ENCODE data around the gene CEP126. TPM values are rescaled to one million over a fixed set of nuclear protein-coding genes. Genes with fewer than 3 reads are reported as not detected.

CEP126 gene
- total and polyA plus RNA-seq, 8 donors = 0.47 to 9.6 (median 1.7) TPM

- Histone ChIP-seq H3K36me3 (no peaks in the 10 kb centered on the region), H3K4me1 (no peaks in the 10 kb centered on the region), H3K27ac (no peak overlapping the region), H3K27me3 (no peaks in the 10 kb centered on the region), H3K4me3 (no peak overlapping the region), H3K9me3 (no peaks in the 10 kb centered on the region)
- DNase-seq (no peak), FAIRE-seq (no peak), ATAC-seq (no peak)
- 56 to 73% methylated on average over 6 of the region's 6 CpGs for WGBS, 2 donors
- TF ChIP-seq CTCF (IDR thresholded peaks at IDR 0.05) = no peak
- intact Hi-C loops (cut with DNase I) = no loop called here
These were observed 42.5 kb upstream of the CEP126 start for GRCh38 chr11:101872171-101872882.

GRCh38 chr11:101880222-101880621 lies 34.6 kb upstream of the CEP126 start:
- no peak overlapping the region for H3K4me3 ChIP-seq
- peak in 1 of 4 donors; percentile 31 for ATAC-seq
- no peaks in the 10 kb centered on the region for H3K36me3 ChIP-seq
- intact Hi-C loops (cut with DNase I) = no loop called here
- no peak overlapping the region for H3K27ac ChIP-seq
- no peaks in the 10 kb centered on the region for H3K4me1 ChIP-seq
- TF ChIP-seq CTCF (IDR thresholded peaks at IDR 0.05) = no peak
- H3K9me3 ChIP-seq = no peaks in the 10 kb centered on the region
- no peak for DNase-seq
- whole genome bisulfite sequencing, 2 donors = 37 to 42% methylated on average over 4 of the region's 4 CpGs
- no peak for FAIRE-seq
- peaks cover 0 to 5% (median 0%) of the 10 kb centered on the region in 4 donors for H3K27me3 ChIP-seq

GRCh38 chr11:101881586-101881985 lies 33.2 kb upstream of the CEP126 start:
- Histone ChIP-seq H3K4me3 (no peak overlapping the region), H3K27ac (no peak overlapping the region), H3K27me3 (peaks cover 0 to 5% (median 0%) of the 10 kb centered on the region in 4 donors), H3K4me1 (no peaks in the 10 kb centered on the region), H3K9me3 (no peaks in the 10 kb centered on the region), H3K36me3 (no peaks in the 10 kb centered on the region)
- DNase-seq = no peak
- ATAC-seq = no peak
- intact Hi-C loops (cut with DNase I) = no loop called here
- TF ChIP-seq CTCF (IDR thresholded peaks at IDR 0.05) = no peak
- FAIRE-seq = no peak
- WGBS, 2 donors = 66 to 75% methylated on average over 2 of the region's 2 CpGs

- Histone ChIP-seq H3K27me3 (peaks cover 0 to 5% (median 0%) of the 10 kb centered on the region in 4 donors), H3K4me1 (no peaks in the 10 kb centered on the region), H3K9me3 (no peaks in the 10 kb centered on the region), H3K27ac (no peak overlapping the region), H3K4me3 (no peak overlapping the region), H3K36me3 (no peaks in the 10 kb centered on the region)
- WGBS, 2 donors = 59 to 75% methylated on average over 4 of the region's 4 CpGs
- no peak for TF ChIP-seq CTCF (IDR thresholded peaks at IDR 0.05)
- DNase-seq (no peak), FAIRE-seq (no peak), ATAC-seq (no peak)
- intact Hi-C loops (cut with DNase I) = no loop called here
These were observed 29.2 kb upstream of the CEP126 start for GRCh38 chr11:101885631-101886030.

- no peaks in the 10 kb centered on the region for H3K4me1 ChIP-seq
- no peak overlapping the region for H3K4me3 ChIP-seq
- no peaks in the 10 kb centered on the region for H3K9me3 ChIP-seq
- H3K27ac ChIP-seq = no peak overlapping the region
- H3K27me3 ChIP-seq = no peaks in the 10 kb centered on the region
- TF ChIP-seq CTCF (IDR thresholded peaks at IDR 0.05) = no peak
- ATAC-seq (no peak), FAIRE-seq (no peak), DNase-seq (no peak)
- WGBS, 2 donors = 74 to 79% methylated on average over 4 of the region's 4 CpGs
- no peaks in the 10 kb centered on the region for H3K36me3 ChIP-seq
- intact Hi-C loops (cut with DNase I) = no loop called here
These were observed 25.0 kb upstream of the CEP126 start for GRCh38 chr11:101889767-101890166.
